ENCODE measurements around the gene HOXC4. TPM values are rescaled to one million over a fixed set of nuclear protein-coding genes. Genes with fewer than 3 reads are reported as not detected.

HOXC4 gene
- total and polyA plus RNA-seq, 2 of the 4 experiments (the other 2 are of a cell fraction): under 0.01 to 0.26 TPM

DNA sequence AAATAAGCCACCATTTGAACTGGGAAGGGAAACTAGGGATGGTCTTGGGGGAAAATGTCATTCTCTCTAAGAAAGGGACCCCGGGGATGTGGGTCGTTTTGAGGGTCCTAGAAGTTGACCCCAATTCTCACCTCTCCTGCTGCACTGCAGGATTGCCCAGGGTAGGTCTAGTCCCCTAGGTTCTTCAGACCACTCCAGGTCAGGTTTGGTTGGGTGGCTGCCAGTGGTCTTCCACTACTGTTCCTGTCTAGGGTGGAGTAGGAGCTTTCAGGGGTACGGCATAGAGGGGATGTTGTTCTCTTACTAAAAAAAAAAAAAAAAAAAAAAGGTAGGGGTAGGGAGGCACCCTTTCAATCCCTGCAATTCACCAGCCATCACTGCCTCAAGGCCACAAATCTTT is 37.6 kb upstream of the HOXC4 start:
- BruUV-seq (replicated peaks): no TSS peak
- H4K20me1 ChIP-seq (ENCODE audit: insufficient read depth, low read length): no peaks in the 10 kb centered on the region
- WGBS, 2 experiments (ENCODE audit: extremely low coverage in 2 of 2, insufficient read length in 1 of 2): no CpG with 5 or more reads among the region's 3 CpGs

More for the DNA sequence above, 37.6 kb upstream of the HOXC4 start:
- Histone ChIP-seq H3K4me1 (ENCODE audit: control insufficient read depth, insufficient read depth, low read length) (no peaks in the 10 kb centered on the region), H3K4me2 (ENCODE audit: low read depth, low read length) (no peak overlapping the region), H3K23ac (ENCODE audit: low read depth, low read length) (no peak overlapping the region), H3K79me1 (ENCODE audit: low read depth in 1 of 2, low read length in 2 of 2) (no peaks in the 10 kb centered on the region), H2AK5ac (ENCODE audit: low read depth, low read length) (no peak overlapping the region), H3K18ac (ENCODE audit: low read depth, low read length) (no peak overlapping the region), H2BK120ac (ENCODE audit: low read depth, low read length) (no peak overlapping the region), H4K91ac (ENCODE audit: insufficient read depth, low read depth, low read length) (no peak overlapping the region), H3K27me3 (ENCODE audit: control insufficient read depth, insufficient read depth, low read length) (peaks cover 88% of the 10 kb centered on the region), H3K36me3 (ENCODE audit: control insufficient read depth, insufficient read depth, low read length) (no peaks in the 10 kb centered on the region), H4K8ac (ENCODE audit: low read depth in 2 of 2, low read length in 2 of 2) (no peak overlapping the region; a peak in 1 of 4 replicates), H2BK20ac (ENCODE audit: low read depth, low read length) (no peak overlapping the region), H3K56ac (ENCODE audit: extremely low read depth, insufficient read depth, low read length) (no peak overlapping the region), H3K27ac (ENCODE audit: insufficient read depth, low read length) (no peak overlapping the region), H3K14ac (replicated peaks; ENCODE audit: low read depth, low read length) (no peak overlapping the region), H3K4me3 (ENCODE audit: insufficient read depth, low read depth, low read length) (no peak overlapping the region), H2AFZ (replicated peaks; ENCODE audit: low read length, poor library complexity) (no peak overlapping the region), H2BK5ac (ENCODE audit: low read depth, low read length, poor library complexity, severe bottlenecking) (no peak overlapping the region), H3K9ac (ENCODE audit: low read depth, low read length) (no peak overlapping the region), H2BK15ac (ENCODE audit: low read depth, low read length) (no peak overlapping the region), H3K9me3 (ENCODE audit: control insufficient read depth, insufficient read depth, low read length) (peaks cover 4% of the 10 kb centered on the region), H3K9me1 (ENCODE audit: insufficient read depth, low read length) (no peaks in the 10 kb centered on the region), H2AK9ac (replicated peaks; ENCODE audit: low read depth, low read length, poor library complexity) (no peak overlapping the region), H3K4ac (ENCODE audit: low read depth, low read length) (no peak overlapping the region), H4K5ac (ENCODE audit: low read depth, low read length) (no peak overlapping the region; the same call in 1 of the 2 replicates)
- ChIA-PET CTCF (interaction anchor here (0.6 to 1.0 kb wide), 2 partner anchors 8 to 177 kb away, joined by 3 to 4 read pairs; no protein-coding TSS in a partner anchor), POLR2A (ENCODE audit: unreplicated experiment) (no interaction called here)
- dilution Hi-C loops (cut with HindIII; ENCODE audit: low sequenced_read_pairs, unreplicated experiment): no loop called here
- no peak for DNase-seq
- intact Hi-C loops (cut with micrococcal nuclease): no loop called here
- no peak for ATAC-seq (ENCODE audit: low read depth)
- in situ Hi-C loops (cut with MboI; ENCODE audit: low sequenced_read_pairs): no loop called here
- TF ChIP-seq MAFK (IDR thresholded peaks at IDR 0.05; ENCODE audit: low read depth, low read length): no peak
- TF ChIP-seq FOS (IDR thresholded peaks at IDR 0.05; ENCODE audit: low read depth, low read length): no peak
- TF ChIP-seq RFX5 (IDR thresholded peaks at IDR 0.05; ENCODE audit: low read depth, low read length): no peak
- no peak for TF ChIP-seq POLR2A (IDR thresholded peaks at IDR 0.05; ENCODE audit: low read depth, low read length)
- TF ChIP-seq, protein P1, sequence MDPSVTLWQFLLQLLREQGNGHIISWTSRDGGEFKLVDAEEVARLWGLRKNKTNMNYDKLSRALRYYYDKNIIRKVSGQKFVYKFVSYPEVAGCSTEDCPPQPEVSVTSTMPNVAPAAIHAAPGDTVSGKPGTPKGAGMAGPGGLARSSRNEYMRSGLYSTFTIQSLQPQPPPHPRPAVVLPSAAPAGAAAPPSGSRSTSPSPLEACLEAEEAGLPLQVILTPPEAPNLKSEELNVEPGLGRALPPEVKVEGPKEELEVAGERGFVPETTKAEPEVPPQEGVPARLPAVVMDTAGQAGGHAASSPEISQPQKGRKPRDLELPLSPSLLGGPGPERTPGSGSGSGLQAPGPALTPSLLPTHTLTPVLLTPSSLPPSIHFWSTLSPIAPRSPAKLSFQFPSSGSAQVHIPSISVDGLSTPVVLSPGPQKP (IDR thresholded peaks at IDR 0.05; ENCODE audit: borderline replicate concordance, low read depth, low read length): no peak
- no peak for TF ChIP-seq MAZ (IDR thresholded peaks at IDR 0.05; ENCODE audit: borderline replicate concordance, low read depth, low read length)
- no peak for TF ChIP-seq RCOR1 (IDR thresholded peaks at IDR 0.05; ENCODE audit: insufficient replicate concordance, low read length)
- TF ChIP-seq BHLHE40 (IDR thresholded peaks at IDR 0.05; ENCODE audit: low read depth, low read length): no peak
- no peak for TF ChIP-seq MXI1 (IDR thresholded peaks at IDR 0.05; ENCODE audit: borderline replicate concordance, low read depth, low read length)
